ENCODE measurements around the gene MRPL55. TPM values are rescaled to one million over a fixed set of nuclear protein-coding genes. Genes with fewer than 3 reads are reported as not detected.
A peak's percentile ranks its signal among the peaks of the same experiment; 100 is the strongest.

MRPL55 gene
- total and polyA plus RNA-seq, 2 of the 13 experiments (the other 11 are each of a cell fraction or from before 2014, with no cell fraction given) = 58.6 to 92.9 TPM

- TF ChIP-seq ARID4A (CRISPR knock-in tag; IDR thresholded peaks at IDR 0.05; ENCODE audit: borderline replicate concordance) (peak; percentile 47; the same call in 1 of the 2 replicates), ZNF337 (CRISPR knock-in tag; IDR thresholded peaks at IDR 0.05; ENCODE audit: borderline replicate concordance, low read depth) (no peak), AGO2 (optimal IDR thresholded peaks at IDR 0.05; ENCODE audit: low read depth, low read length) (peak; percentile 16), CHCHD3 (CRISPR knock-in tag; IDR thresholded peaks at IDR 0.05) (no peak)
- TF ChIP-seq, protein P1, sequence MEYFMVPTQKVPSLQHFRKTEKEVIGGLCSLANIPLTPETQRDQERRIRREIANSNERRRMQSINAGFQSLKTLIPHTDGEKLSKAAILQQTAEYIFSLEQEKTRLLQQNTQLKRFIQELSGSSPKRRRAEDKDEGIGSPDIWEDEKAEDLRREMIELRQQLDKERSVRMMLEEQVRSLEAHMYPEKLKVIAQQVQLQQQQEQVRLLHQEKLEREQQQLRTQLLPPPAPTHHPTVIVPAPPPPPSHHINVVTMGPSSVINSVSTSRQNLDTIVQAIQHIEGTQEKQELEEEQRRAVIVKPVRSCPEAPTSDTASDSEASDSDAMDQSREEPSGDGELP (IDR thresholded peaks at IDR 0.05; ENCODE audit: borderline replicate concordance, low read depth) = peak; percentile 20; the same call in 1 of the 2 replicates
- TF ChIP-seq, protein P2, sequence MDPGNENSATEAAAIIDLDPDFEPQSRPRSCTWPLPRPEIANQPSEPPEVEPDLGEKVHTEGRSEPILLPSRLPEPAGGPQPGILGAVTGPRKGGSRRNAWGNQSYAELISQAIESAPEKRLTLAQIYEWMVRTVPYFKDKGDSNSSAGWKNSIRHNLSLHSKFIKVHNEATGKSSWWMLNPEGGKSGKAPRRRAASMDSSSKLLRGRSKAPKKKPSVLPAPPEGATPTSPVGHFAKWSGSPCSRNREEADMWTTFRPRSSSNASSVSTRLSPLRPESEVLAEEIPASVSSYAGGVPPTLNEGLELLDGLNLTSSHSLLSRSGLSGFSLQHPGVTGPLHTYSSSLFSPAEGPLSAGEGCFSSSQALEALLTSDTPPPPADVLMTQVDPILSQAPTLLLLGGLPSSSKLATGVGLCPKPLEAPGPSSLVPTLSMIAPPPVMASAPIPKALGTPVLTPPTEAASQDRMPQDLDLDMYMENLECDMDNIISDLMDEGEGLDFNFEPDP (CRISPR knock-in tag; conservative IDR thresholded peaks at IDR 0.05) = 0 out of 2 replicates have a peak, but pooled peaks have one; percentile 66
- TF ChIP-seq, protein P3, sequence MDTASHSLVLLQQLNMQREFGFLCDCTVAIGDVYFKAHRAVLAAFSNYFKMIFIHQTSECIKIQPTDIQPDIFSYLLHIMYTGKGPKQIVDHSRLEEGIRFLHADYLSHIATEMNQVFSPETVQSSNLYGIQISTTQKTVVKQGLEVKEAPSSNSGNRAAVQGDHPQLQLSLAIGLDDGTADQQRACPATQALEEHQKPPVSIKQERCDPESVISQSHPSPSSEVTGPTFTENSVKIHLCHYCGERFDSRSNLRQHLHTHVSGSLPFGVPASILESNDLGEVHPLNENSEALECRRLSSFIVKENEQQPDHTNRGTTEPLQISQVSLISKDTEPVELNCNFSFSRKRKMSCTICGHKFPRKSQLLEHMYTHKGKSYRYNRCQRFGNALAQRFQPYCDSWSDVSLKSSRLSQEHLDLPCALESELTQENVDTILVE (CRISPR knock-in tag; IDR thresholded peaks at IDR 0.05) = no peak
These were observed 18.5 kb downstream of the MRPL55 start (continued) for GRCh38 chr1:228090613-228091081.

Measured in HepG2 (cell line).